MCF 10A (cell line): ENCODE measurements around the gene HDAC3. TPM values are rescaled to one million over a fixed set of nuclear protein-coding genes. Genes with fewer than 3 reads are reported as not detected.

Source experiments
- BruUV-seq: library from RNA; stranded (reverse); fragments of 400-500 nt; replicated peaks from 2 replicates; lab custom pipeline; 2021; lab: Mats Ljungman, UMichigan
- CTCF ChIA-PET: fragments of 300-600 bp; sonication (Branson Sonifier 250); formaldehyde crosslinking; extraction: SDS; loops from one replicate; lab custom pipeline; 2021; ENCODE audit warnings: antibody characterized with exemption, inconsistent platforms; lab: Yijun Ruan, JAX
- POLR2A ChIA-PET: fragments of 300-600, 350-650 bp; sonication (Branson Sonifier 250); formaldehyde crosslinking; extraction: SDS; loops from one replicate; lab custom pipeline; 2020; ENCODE audit warnings: antibody characterized with exemption, inconsistent platforms; lab: Yijun Ruan, JAX
- DNase-seq: peaks from one replicate; pipeline ENCODE4 v3.0.0-alpha.2; 2018; ENCODE audit not compliant: unreplicated experiment
- H3K27ac Mint-ChIP-seq: one replicate; pipeline ENCODE4 v1.8.0; 2022; ENCODE audit warnings: mild to moderate bottlenecking, low read depth, mixed read lengths; ENCODE audit not compliant: unreplicated experiment
- H3K27me3 Mint-ChIP-seq: one replicate; pipeline ENCODE4 v1.8.0; 2022; ENCODE audit warnings: mixed read lengths; ENCODE audit not compliant: insufficient read depth, unreplicated experiment
- H3K36me3 Mint-ChIP-seq: one replicate; pipeline ENCODE4 v1.8.0; 2022; ENCODE audit warnings: mild to moderate bottlenecking, moderate library complexity, mixed read lengths; ENCODE audit not compliant: insufficient read depth, unreplicated experiment
- H3K4me1 Mint-ChIP-seq: one replicate; pipeline ENCODE4 v1.8.0; 2022; ENCODE audit warnings: mixed read lengths; ENCODE audit not compliant: insufficient read depth, unreplicated experiment
- H3K4me3 Mint-ChIP-seq: one replicate; pipeline ENCODE4 v1.8.0; 2022; ENCODE audit warnings: mild to moderate bottlenecking, moderate library complexity, mixed read lengths; ENCODE audit not compliant: unreplicated experiment
- H3K9me3 Mint-ChIP-seq: one replicate; pipeline ENCODE4 v1.8.0; 2022; ENCODE audit warnings: mixed read lengths; ENCODE audit not compliant: unreplicated experiment
- intact Hi-C: fragments of 100-400 bp; cut with micrococcal nuclease; formaldehyde crosslinking; loops from 2 replicates; pipeline ENCODE4 v1.14.1; 2022
- total RNA-seq: library from RNA; stranded (reverse); gene quantifications from 2 replicates; pipeline ENCODE4 v1.2.3, GENCODE V29; 2022
- TF ChIP-seq, protein P1 (sequence below): fragments of 200-600 bp; IDR thresholded peaks from one replicate; pipeline ENCODE4 v1.8.0; 2022; ENCODE audit warnings: antibody characterized with exemption, mild to moderate bottlenecking; ENCODE audit not compliant: unreplicated experiment

HDAC3 gene
- total RNA-seq, 1 experiment from 2014 or later = 83.5 TPM

DNA sequence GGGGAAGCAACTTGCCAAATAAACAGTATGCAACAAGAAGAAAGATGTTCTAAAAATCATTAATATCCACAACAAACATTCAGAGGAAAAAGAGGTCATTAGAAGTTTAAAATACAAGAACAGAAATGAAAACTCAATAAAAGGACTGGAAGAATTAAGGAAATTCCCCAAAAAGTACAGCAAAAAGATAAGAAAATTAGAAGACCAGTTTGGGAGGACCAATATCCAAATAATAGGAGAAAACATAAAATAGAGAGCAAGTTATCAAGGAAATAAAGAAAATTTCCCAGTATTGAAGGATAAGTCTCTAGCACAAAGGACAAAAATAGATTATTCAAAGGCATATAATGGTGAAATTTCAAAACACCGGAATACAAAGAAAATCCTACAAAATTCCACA, 39.8 kb downstream of the HDAC3 start:
- BruUV-seq = TSS peak; percentile 22
- TF ChIP-seq, protein P1, sequence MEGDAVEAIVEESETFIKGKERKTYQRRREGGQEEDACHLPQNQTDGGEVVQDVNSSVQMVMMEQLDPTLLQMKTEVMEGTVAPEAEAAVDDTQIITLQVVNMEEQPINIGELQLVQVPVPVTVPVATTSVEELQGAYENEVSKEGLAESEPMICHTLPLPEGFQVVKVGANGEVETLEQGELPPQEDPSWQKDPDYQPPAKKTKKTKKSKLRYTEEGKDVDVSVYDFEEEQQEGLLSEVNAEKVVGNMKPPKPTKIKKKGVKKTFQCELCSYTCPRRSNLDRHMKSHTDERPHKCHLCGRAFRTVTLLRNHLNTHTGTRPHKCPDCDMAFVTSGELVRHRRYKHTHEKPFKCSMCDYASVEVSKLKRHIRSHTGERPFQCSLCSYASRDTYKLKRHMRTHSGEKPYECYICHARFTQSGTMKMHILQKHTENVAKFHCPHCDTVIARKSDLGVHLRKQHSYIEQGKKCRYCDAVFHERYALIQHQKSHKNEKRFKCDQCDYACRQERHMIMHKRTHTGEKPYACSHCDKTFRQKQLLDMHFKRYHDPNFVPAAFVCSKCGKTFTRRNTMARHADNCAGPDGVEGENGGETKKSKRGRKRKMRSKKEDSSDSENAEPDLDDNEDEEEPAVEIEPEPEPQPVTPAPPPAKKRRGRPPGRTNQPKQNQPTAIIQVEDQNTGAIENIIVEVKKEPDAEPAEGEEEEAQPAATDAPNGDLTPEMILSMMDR = no peak
- DNase-seq = no peak
- peaks cover 41% of the 10 kb centered on the region for H3K36me3 Mint-ChIP-seq
- H3K4me3 Mint-ChIP-seq = no peak overlapping the region
- intact Hi-C loops = no loop called here
- peak overlapping the region; percentile 7 for H3K27ac Mint-ChIP-seq
- peaks cover 23% of the 10 kb centered on the region for H3K4me1 Mint-ChIP-seq
- no peaks in the 10 kb centered on the region for H3K27me3 Mint-ChIP-seq
- no peaks in the 10 kb centered on the region for H3K9me3 Mint-ChIP-seq
- ChIA-PET POLR2A (interaction anchor here (0.6 to 14.7 kb wide), 6 partner anchors 9 to 86 kb away, joined by 3 to 385 read pairs (median 4); partner anchors contain the start of genes DIAPH1, HDAC3 and RELL2), CTCF (interaction anchor here (0.6 to 9.1 kb wide), 8 partner anchors 12 to 1668 kb away, joined by 3 to 165 read pairs (median 5); partner anchors contain the start of genes DIAPH1 and PCDH1)

DNA sequence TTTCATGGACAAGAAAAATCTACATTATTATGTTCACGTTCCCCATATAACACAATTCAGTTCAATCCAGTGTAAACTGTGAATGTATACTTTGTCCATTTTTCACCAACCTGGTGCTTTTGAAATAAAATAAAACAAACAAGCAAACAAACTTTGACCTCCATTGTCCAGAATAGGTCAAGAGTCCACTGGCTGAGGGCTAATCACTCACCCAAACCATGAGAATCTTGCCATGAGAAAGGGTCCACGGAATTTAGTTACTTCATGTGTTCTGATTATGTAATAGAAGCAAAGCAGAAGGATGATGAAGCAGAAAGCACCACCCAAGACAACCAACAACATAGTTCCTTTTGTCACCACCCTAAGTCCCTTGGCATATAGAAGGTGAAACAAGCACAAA, 46.5 kb downstream of the HDAC3 start:
- Mint-ChIP-seq H3K4me1 (peaks cover 15% of the 10 kb centered on the region), H3K4me3 (no peak overlapping the region), H3K36me3 (peaks cover 54% of the 10 kb centered on the region), H3K27me3 (no peaks in the 10 kb centered on the region), H3K27ac (no peak overlapping the region), H3K9me3 (no peaks in the 10 kb centered on the region)
- BruUV-seq = no TSS peak
- TF ChIP-seq, protein P1 = no peak
- intact Hi-C loops = no loop called here
- POLR2A ChIA-PET = interaction anchor here (0.6 to 9.2 kb wide), 4 partner anchors 14 to 717 kb away, joined by 4 to 224 read pairs (median 8); partner anchors contain the start of genes DIAPH1, HDAC3 and RELL2
- DNase-seq = no peak
- CTCF ChIA-PET = interaction anchor here (0.6 to 9.2 kb wide), 10 partner anchors 8 to 52 kb away, joined by 3 to 465 read pairs (median 6); partner anchors contain the start of gene DIAPH1

DNA sequence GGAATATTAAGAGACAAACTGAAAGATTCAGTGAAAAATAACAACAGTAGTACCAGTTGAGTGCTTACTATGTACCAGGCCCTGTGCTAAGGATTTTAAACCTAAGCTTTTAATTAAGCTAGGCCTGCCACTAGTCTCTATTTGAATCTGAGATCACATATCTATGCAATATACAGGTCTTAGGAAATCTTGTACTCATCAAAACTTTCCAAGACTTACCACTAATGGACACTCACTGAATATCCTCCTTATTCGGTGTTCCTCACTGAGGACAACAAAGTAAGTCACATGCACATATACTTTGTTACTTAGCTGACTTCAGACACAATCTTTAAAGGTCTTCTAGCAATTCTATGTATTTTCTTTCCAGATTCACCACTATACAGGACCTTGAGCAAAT, 50.4 kb downstream of the HDAC3 start:
- no peaks in the 10 kb centered on the region for H3K9me3 Mint-ChIP-seq
- BruUV-seq = no TSS peak
- intact Hi-C loops = no loop called here
- H3K36me3 Mint-ChIP-seq = peaks cover 75% of the 10 kb centered on the region
- H3K4me3 Mint-ChIP-seq = no peak overlapping the region
- TF ChIP-seq, protein P1 = no peak
- H3K27ac Mint-ChIP-seq = no peak overlapping the region
- H3K4me1 Mint-ChIP-seq = peaks cover 6% of the 10 kb centered on the region
- ChIA-PET POLR2A (interaction anchor here (0.8 to 9.2 kb wide), 2 partner anchors 22 to 32 kb away, joined by 3 to 224 read pairs; partner anchors contain the start of gene DIAPH1), CTCF (interaction anchor here (0.6 to 9.2 kb wide), 6 partner anchors 19 to 79 kb away, joined by 3 to 465 read pairs (median 4); partner anchors contain the start of gene DIAPH1)
- no peak for DNase-seq
- H3K27me3 Mint-ChIP-seq = no peaks in the 10 kb centered on the region

DNA sequence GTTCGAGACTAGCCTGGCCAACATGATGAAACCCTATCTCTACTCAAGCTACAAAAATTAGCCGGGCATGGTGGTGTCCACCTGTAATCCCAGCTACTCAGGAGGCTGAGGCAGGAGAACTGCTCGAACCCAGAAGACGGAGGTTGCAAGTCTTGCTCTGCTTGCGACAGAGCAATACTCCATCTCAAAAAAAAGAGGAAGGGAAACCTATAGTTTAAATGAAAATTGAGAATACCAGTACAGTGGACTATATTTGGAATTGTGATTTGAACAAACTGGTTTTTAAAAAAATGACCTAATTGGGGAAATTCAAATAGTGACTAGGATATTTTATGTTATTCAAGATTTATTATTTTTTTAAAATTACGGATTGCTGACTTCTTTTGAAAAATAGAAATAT, 51.1 kb downstream of the HDAC3 start:
- CTCF ChIA-PET = interaction anchor here (0.6 to 5.5 kb wide), 8 partner anchors 19 to 543 kb away, joined by 3 to 39 read pairs (median 4); partner anchors contain the start of gene DIAPH1
- H3K4me3 Mint-ChIP-seq = no peak overlapping the region
- peaks cover 81% of the 10 kb centered on the region for H3K36me3 Mint-ChIP-seq
- no peak for DNase-seq
- peaks cover 2% of the 10 kb centered on the region for H3K4me1 Mint-ChIP-seq
- H3K27me3 Mint-ChIP-seq = no peaks in the 10 kb centered on the region
- intact Hi-C loops = no loop called here
- POLR2A ChIA-PET = interaction anchor here (1.0 to 1.2 kb wide), 2 partner anchors 14 to 17 kb away, joined by 3 read pairs; no protein-coding TSS in a partner anchor
- no TSS peak for BruUV-seq
- no peak overlapping the region for H3K27ac Mint-ChIP-seq
- TF ChIP-seq, protein P1 = no peak
- no peaks in the 10 kb centered on the region for H3K9me3 Mint-ChIP-seq
